HepG2 (cell line): ENCODE results near the gene TMEM121. TPM values are rescaled to one million over a fixed set of nuclear protein-coding genes. Genes with fewer than 3 reads are reported as not detected.

Experiments used
- AKNA ChIP-seq: sonication (generic); formaldehyde crosslinking; IDR thresholded peaks from 2 replicates; pipeline ENCODE4 v1.4.0; 2020; ENCODE audit warnings: missing genetic modification reagents, borderline replicate concordance
- BATF2 ChIP-seq: sonication (generic); formaldehyde crosslinking; IDR thresholded peaks from 2 replicates; pipeline ENCODE4 v1.8.0; 2022; ENCODE audit warnings: mild to moderate bottlenecking, missing genetic modification reagents, moderate library complexity
- GFI1 ChIP-seq: sonication (generic); formaldehyde crosslinking; IDR thresholded peaks from 2 replicates; pipeline ENCODE4 v1.5.0; 2020; ENCODE audit warnings: missing genetic modification reagents, mild to moderate bottlenecking, borderline replicate concordance
- HNRNPLL ChIP-seq: fragments of 200-400 bp; formaldehyde crosslinking; IDR thresholded peaks from 2 replicates; pipeline ENCODE4 v1.6.1; 2017; ENCODE audit warnings: mild to moderate bottlenecking, low read depth, low read length; ENCODE audit not compliant: poor library complexity, severe bottlenecking
- IRF2 ChIP-seq: IDR thresholded peaks from 2 replicates; pipeline ENCODE4 v1.6.1; 2018; ENCODE audit warnings: missing genetic modification reagents, missing compliant biosample characterization
- JUNB ChIP-seq: sonication (generic); formaldehyde crosslinking; IDR thresholded peaks from 2 replicates; pipeline ENCODE4 v1.8.0; 2022; ENCODE audit warnings: missing genetic modification reagents, mild to moderate bottlenecking, borderline replicate concordance
- NFYB ChIP-seq: sonication (generic); formaldehyde crosslinking; IDR thresholded peaks from 2 replicates; pipeline ENCODE4 v1.4.0; 2020; ENCODE audit warnings: missing genetic modification reagents
- NR2F6 ChIP-seq, 2 experiments: IDR thresholded peaks; 2 replicates each; pipeline ENCODE4 v1.6.1; 2016; ENCODE audit warnings: antibody characterized with exemption in 1 of 2, mild to moderate bottlenecking in 1 of 2
- PHF8 ChIP-seq: sonication (generic); formaldehyde crosslinking; IDR thresholded peaks from 2 replicates; pipeline ENCODE4 v1.5.0; 2020; ENCODE audit warnings: missing genetic modification reagents
- POLR2AphosphoS5 ChIP-seq: IDR thresholded peaks from 2 replicates; pipeline ENCODE4 v1.6.1; 2012; ENCODE audit warnings: low read depth, low read length
- RELA ChIP-seq: sonication (generic); formaldehyde crosslinking; IDR thresholded peaks from 2 replicates; pipeline ENCODE4 v1.4.0; 2020; ENCODE audit warnings: missing genetic modification reagents
- SP5 ChIP-seq: IDR thresholded peaks from 2 replicates; pipeline ENCODE4 v1.6.1; 2016; ENCODE audit warnings: low read depth, borderline replicate concordance
- SRY ChIP-seq: sonication (generic); formaldehyde crosslinking; IDR thresholded peaks from 2 replicates; pipeline ENCODE4 v1.8.0; 2022; ENCODE audit warnings: mild to moderate bottlenecking, missing genetic modification reagents
- THAP11 ChIP-seq: IDR thresholded peaks from 2 replicates; pipeline ENCODE4 v1.6.1; 2016; ENCODE audit warnings: missing biosample characterization, missing genetic modification reagents
- ZGPAT ChIP-seq: IDR thresholded peaks from 2 replicates; pipeline ENCODE4 v1.6.1; 2016; ENCODE audit warnings: mild to moderate bottlenecking
- ZNF205 ChIP-seq: IDR thresholded peaks from 2 replicates; pipeline ENCODE4 v1.6.1; 2018; ENCODE audit warnings: missing biosample characterization, missing genetic modification reagents
- polyA plus RNA-seq, 8 experiments: library from polyadenylated mRNA; depleted of rRNA in 3 of 8; stranded (reverse) in 7 of 8; unstranded in 1 of 8; fragments of >200 nt; fragmentation: Illumina TruSeq in 4 of 8; extraction: Trizol in 4 of 8; gene quantifications; 2 replicates each; pipeline versions ENCODE4 v1.2.1 to v1.2.3, GENCODE V29; 2011 to 2016; ENCODE audit warnings: low read depth in 4 of 8, missing spikeins in 1 of 8, mixed read lengths in 1 of 8; ENCODE audit not compliant: insufficient read depth in 1 of 8
- total RNA-seq, 5 experiments: library from RNA; depleted of rRNA; stranded (reverse); fragments of >200 nt; fragmentation: Illumina TruSeq; extraction: Trizol; gene quantifications; 2 replicates each; pipeline ENCODE4 v1.2.3, GENCODE V29; 2016; ENCODE audit warnings: low read depth in 1 of 5
- TF ChIP-seq, protein P1 (sequence below): IDR thresholded peaks from 2 replicates; pipeline ENCODE4 v1.4.0; 2020; ENCODE audit warnings: mild to moderate bottlenecking, missing genetic modification reagents
- TF ChIP-seq, protein P2 (sequence below): sonication (generic); formaldehyde crosslinking; IDR thresholded peaks from 2 replicates; pipeline ENCODE4 v1.8.0; 2022; ENCODE audit warnings: mild to moderate bottlenecking, missing genetic modification reagents, borderline replicate concordance

The TMEM121 gene
- total and polyA plus RNA-seq, 2 of the 13 experiments (the other 11 are each of a cell fraction or from before 2014, with no cell fraction given), result 6.6 to 19.0 TPM

GRCh38 chr14:105485739-105486162 is 40.6 kb upstream of the TMEM121 start (continued):
- TF ChIP-seq AKNA (no peak), IRF2 (CRISPR knock-in tag) (peak; percentile 46; the same call in 1 of the 2 replicates), RELA (0 out of 2 replicates have a peak, but pooled peaks have one; percentile 21), ZGPAT (CRISPR knock-in tag) (peak; percentile 42; the same call in 1 of the 2 replicates), NFYB (CRISPR knock-in tag) (no peak), SRY (CRISPR knock-in tag) (0 out of 2 replicates have a peak, but pooled peaks have one; percentile 27), SP5 (CRISPR knock-in tag) (0 out of 2 replicates have a peak, but pooled peaks have one; percentile 29), ZNF205 (CRISPR knock-in tag) (0 out of 2 replicates have a peak, but pooled peaks have one; percentile 28), BATF2 (CRISPR knock-in tag) (no peak), HNRNPLL (peak; percentile 37), THAP11 (CRISPR knock-in tag) (peak; percentile 59), GFI1 (CRISPR knock-in tag) (no peak), JUNB (CRISPR knock-in tag) (no peak), PHF8 (CRISPR knock-in tag) (peak; percentile 41; the same call in 1 of the 2 replicates), NR2F6 (IDR thresholded peaks at IDR 0.05) (no peak), NR2F6 (CRISPR knock-in tag; IDR thresholded peaks at IDR 0.05) (peak; percentile 28; the same call in 1 of the 2 replicates), POLR2AphosphoS5 (no peak)
- TF ChIP-seq, protein P1, sequence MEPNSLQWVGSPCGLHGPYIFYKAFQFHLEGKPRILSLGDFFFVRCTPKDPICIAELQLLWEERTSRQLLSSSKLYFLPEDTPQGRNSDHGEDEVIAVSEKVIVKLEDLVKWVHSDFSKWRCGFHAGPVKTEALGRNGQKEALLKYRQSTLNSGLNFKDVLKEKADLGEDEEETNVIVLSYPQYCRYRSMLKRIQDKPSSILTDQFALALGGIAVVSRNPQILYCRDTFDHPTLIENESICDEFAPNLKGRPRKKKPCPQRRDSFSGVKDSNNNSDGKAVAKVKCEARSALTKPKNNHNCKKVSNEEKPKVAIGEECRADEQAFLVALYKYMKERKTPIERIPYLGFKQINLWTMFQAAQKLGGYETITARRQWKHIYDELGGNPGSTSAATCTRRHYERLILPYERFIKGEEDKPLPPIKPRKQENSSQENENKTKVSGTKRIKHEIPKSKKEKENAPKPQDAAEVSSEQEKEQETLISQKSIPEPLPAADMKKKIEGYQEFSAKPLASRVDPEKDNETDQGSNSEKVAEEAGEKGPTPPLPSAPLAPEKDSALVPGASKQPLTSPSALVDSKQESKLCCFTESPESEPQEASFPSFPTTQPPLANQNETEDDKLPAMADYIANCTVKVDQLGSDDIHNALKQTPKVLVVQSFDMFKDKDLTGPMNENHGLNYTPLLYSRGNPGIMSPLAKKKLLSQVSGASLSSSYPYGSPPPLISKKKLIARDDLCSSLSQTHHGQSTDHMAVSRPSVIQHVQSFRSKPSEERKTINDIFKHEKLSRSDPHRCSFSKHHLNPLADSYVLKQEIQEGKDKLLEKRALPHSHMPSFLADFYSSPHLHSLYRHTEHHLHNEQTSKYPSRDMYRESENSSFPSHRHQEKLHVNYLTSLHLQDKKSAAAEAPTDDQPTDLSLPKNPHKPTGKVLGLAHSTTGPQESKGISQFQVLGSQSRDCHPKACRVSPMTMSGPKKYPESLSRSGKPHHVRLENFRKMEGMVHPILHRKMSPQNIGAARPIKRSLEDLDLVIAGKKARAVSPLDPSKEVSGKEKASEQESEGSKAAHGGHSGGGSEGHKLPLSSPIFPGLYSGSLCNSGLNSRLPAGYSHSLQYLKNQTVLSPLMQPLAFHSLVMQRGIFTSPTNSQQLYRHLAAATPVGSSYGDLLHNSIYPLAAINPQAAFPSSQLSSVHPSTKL (CRISPR knock-in tag), result no peak
- TF ChIP-seq, protein P2, sequence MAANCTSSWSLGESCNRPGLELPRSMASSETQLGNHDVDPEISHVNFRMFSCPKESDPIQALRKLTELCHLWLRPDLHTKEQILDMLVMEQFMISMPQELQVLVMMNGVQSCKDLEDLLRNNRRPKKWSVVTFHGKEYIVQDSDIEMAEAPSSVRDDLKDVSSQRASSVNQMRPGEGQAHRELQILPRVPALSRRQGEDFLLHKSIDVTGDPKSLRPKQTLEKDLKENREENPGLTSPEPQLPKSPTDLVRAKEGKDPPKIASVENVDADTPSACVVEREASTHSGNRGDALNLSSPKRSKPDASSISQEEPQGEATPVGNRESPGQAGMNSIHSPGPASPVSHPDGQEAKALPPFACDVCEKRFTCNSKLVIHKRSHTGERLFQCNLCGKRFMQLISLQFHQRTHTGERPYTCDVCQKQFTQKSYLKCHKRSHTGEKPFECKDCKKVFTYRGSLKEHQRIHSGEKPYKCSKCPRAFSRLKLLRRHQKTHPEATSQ (CRISPR knock-in tag), result no peak
